Cortex of kidney (tissue), 1 donor: ENCODE data around the gene GAK.

Experiments
- DNase-seq: peaks from one replicate; lab custom pipeline; 2025; lab: John Stamatoyannopoulos, UW

The GAK gene

GRCh38 chr4:849478-850175 is 82.5 kb downstream of the GAK start:
- DNase-seq, result no peak

GRCh38 chr4:848803-849477 is 83.2 kb downstream of the GAK start:
- no peak for DNase-seq

- DNase-seq, result no peak
Measured at GRCh38 chr4:848307-848691, 83.8 kb downstream of the GAK start.

GRCh38 chr4:845836-846251 is 86.3 kb downstream of the GAK start:
- no peak for DNase-seq

- no peak for DNase-seq
Measured at GRCh38 chr4:845233-845835, 86.8 kb downstream of the GAK start.

- no peak for DNase-seq
Measured at GRCh38 chr4:844752-845232, 87.3 kb downstream of the GAK start.

DNA sequence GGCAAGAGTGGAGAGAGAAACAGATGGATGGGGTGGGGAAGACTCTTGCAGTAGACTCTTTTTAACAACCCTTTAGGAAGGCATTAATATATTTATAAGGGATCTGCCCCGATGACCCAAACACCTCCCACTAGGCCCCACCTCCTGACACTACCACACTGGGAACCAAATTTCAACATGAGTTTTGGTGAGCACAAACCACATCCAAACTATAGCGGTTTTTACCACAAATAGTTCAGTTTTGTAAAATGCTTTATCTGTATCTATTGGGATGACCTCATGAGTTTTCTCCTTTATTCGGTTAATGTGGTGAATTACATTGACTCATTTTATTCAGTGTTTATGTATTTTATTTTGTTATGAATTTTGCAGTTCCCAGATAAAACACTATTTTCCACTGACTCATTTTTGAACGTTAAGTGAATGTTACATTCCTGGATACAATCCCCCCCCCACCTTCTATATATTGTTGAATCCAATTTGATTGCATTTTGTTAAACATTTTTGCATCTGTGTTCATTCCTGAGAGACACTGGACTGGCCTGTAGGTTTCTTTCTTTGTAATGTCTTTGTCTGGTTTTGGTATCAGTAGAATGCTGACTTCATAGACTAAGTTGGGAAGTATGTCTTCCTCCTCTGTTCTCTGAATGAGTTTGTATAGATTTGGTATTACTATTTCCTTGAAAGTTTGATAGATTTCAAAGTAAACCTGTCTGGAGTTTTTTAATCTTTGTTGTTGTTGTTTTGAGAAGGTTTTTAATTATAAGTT is 92.3 kb downstream of the GAK start:
- no peak for DNase-seq

- no peak for DNase-seq
Measured at GRCh38 chr4:837772-838171, 94.3 kb downstream of the GAK start.

DNA sequence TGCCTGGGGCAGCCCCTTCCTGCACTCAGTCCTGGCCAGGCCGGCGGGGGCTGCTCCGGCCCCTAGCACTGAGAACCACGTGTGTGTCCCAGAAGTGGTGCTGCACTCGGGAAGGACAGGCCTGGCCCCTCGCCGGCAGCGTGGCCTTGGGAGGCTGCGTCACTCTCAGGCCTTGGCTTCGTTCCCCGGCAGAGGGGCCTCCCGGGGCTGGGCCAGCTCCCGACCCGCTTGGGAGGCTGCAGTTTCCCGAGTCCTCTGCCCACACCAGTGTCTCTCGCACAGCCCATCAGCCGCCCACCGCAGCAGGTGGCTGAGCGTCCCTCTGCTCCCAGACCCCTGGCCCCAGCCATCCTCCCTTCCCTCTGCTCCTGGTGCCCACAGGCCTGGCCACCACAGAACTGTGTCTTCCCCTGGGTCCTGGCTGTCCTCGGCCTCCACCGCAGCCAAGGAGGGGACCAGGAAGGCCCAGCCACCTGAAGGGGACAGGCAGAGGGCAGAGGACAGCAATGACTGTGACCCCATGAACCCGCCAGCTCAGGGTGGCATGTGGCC is 95.3 kb downstream of the GAK start:
- DNase-seq, result no peak

- no peak for DNase-seq
Measured at GRCh38 chr4:836003-836511, 96.1 kb downstream of the GAK start.

- no peak for DNase-seq
Measured at GRCh38 chr4:835148-836002, 96.7 kb downstream of the GAK start.

DNA sequence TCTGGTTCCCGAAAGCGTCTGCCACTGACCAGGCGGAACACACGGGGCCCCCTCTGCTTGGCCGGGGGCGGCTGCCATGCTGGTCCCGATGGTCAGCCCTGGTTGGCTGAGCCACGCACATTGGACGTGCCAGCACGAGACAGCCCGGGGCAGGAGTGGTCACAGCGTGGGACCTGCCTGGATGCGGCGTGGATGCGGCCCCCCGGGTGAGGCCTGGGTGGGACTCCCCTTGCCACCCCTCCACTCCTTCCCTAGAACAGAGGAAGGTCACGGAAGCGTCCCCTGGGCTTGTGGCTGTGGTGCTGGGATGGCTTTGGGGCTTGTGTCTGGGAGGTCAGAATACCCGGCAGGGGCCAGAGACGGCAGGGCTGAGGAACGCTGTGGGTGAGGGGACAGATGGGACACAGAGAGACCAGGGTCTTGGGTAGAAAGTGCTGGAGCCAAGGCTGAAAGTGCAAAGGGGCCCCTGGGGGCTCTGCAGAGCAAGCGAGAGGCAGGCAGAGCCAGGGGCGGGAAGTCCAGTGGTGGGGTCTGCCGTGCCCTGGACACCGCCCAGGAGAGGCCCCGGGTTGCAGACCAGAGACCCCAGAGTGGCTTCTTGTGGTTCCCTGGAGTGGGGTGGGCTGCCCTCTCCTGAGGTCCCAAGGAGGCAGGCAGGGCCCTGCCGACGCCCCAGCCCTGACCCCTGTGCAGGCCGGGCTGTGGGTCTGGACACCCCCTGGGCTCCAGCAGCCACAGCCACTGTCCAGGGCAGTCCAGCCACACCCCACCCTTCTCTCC is 97.6 kb downstream of the GAK start:
- no peak for DNase-seq

GRCh38 chr4:833731-834367 is 98.3 kb downstream of the GAK start:
- no peak for DNase-seq

- DNase-seq, result no peak
Measured at GRCh38 chr4:833156-833555, 99.0 kb downstream of the GAK start.

- no peak for DNase-seq
Measured at GRCh38 chr4:832536-832935, 99.6 kb downstream of the GAK start.

- no peak for DNase-seq
Measured at GRCh38 chr4:832108-832507, 100.0 kb downstream of the GAK start.

- no peak for DNase-seq
Measured at GRCh38 chr4:831483-831805, 100.7 kb downstream of the GAK start.

GRCh38 chr4:830601-831482 is 101.3 kb downstream of the GAK start:
- DNase-seq, result no peak
